GM21528 (cell line): Measurements from ENCODE around the gene GAD2.

Source experiments
- ATAC-seq: cut with Tn5 transposase; IDR thresholded peaks from one replicate; pipeline ENCODE4 v1.9.1; 2021; ENCODE audit warnings: mild to moderate bottlenecking, moderate library complexity; ENCODE audit not compliant: unreplicated experiment, low FRiP score

Gene GAD2

GRCh38 chr10:26220901-26221300, 4.3 kb downstream of the GAD2 start:
- no peak for ATAC-seq

- no peak for ATAC-seq
These were observed 5.0 kb downstream of the GAD2 start for GRCh38 chr10:26221541-26221940.

- ATAC-seq, result no peak
These were observed 6.0 kb downstream of the GAD2 start for GRCh38 chr10:26222563-26222962.

- ATAC-seq, result no peak
These were observed 8.7 kb downstream of the GAD2 start for GRCh38 chr10:26225322-26225721.

GRCh38 chr10:26227786-26228185, 11.2 kb downstream of the GAD2 start:
- no peak for ATAC-seq

- ATAC-seq, result no peak
These were observed 15.6 kb downstream of the GAD2 start for GRCh38 chr10:26232174-26232573.

- no peak for ATAC-seq
These were observed 19.2 kb downstream of the GAD2 start for GRCh38 chr10:26235761-26236160.

GRCh38 chr10:26238378-26238777, 21.8 kb downstream of the GAD2 start:
- ATAC-seq, result no peak

GRCh38 chr10:26242706-26243350, 26.3 kb downstream of the GAD2 start:
- no peak for ATAC-seq

GRCh38 chr10:26243351-26243720, 26.8 kb downstream of the GAD2 start:
- ATAC-seq, result no peak

- ATAC-seq, result no peak
These were observed 33.1 kb downstream of the GAD2 start for GRCh38 chr10:26249681-26250080.

GRCh38 chr10:26251925-26252324, 35.4 kb downstream of the GAD2 start:
- ATAC-seq, result no peak

- no peak for ATAC-seq
These were observed 38.0 kb downstream of the GAD2 start for GRCh38 chr10:26254616-26255015.

GRCh38 chr10:26259341-26259740, 42.8 kb downstream of the GAD2 start:
- no peak for ATAC-seq

GRCh38 chr10:26269754-26270153, 53.2 kb downstream of the GAD2 start:
- no peak for ATAC-seq

- ATAC-seq, result no peak
These were observed 57.8 kb downstream of the GAD2 start for GRCh38 chr10:26274391-26274790.

- no peak for ATAC-seq
These were observed 61.7 kb downstream of the GAD2 start for GRCh38 chr10:26278295-26278694.

GRCh38 chr10:26290236-26290635, 73.7 kb downstream of the GAD2 start:
- no peak for ATAC-seq

- no peak for ATAC-seq
These were observed 75.3 kb downstream of the GAD2 start for GRCh38 chr10:26291721-26292480.

- no peak for ATAC-seq
These were observed 79.8 kb downstream of the GAD2 start for GRCh38 chr10:26296360-26296759.

- ATAC-seq, result no peak
These were observed 83.4 kb downstream of the GAD2 start for GRCh38 chr10:26300001-26300400.

GRCh38 chr10:26303366-26303765, 86.8 kb downstream of the GAD2 start:
- ATAC-seq, result no peak
